Omental fat pad (tissue), 4 donors: ENCODE results near the gene PHF21B. TPM values are rescaled to one million over a fixed set of nuclear protein-coding genes. Genes with fewer than 3 reads are reported as not detected.
"Not testable (repeated sequence)": the region's sequence is repeated elsewhere in the genome, so short reads cannot be mapped to it uniquely, and the experiment has no call there.

Experiments used
- ATAC-seq: fragments of 150-250 bp; one replicate; pipeline ENCODE4 v1.9.1; 2016; ENCODE audit warnings: mild to moderate bottlenecking, moderate library complexity; ENCODE audit not compliant: low FRiP score
- DNase-seq: peaks from one replicate; pipeline ENCODE4 v3.0.0-alpha.2; 2019; ENCODE audit warnings: low spot score
- total RNA-seq, 4 donors: library from RNA; depleted of rRNA; stranded (reverse); fragments of >200 nt; gene quantifications; one replicate each; pipeline ENCODE4 v1.1.0, GENCODE V29; 2016
- TF ChIP-seq, protein P1 (sequence below), 3 donors: fragments of 450-650 bp; IDR thresholded peaks; one replicate each; pipeline ENCODE4 v1.5.1; 2016 to 2017; ENCODE audit warnings: antibody characterized with exemption in 3 of 3, mild to moderate bottlenecking in 3 of 3, moderate library complexity in 2 of 3

The PHF21B gene
- total RNA-seq, 4 donors from 2014 or later: 0.44 TPM; not detected in 3

DNA sequence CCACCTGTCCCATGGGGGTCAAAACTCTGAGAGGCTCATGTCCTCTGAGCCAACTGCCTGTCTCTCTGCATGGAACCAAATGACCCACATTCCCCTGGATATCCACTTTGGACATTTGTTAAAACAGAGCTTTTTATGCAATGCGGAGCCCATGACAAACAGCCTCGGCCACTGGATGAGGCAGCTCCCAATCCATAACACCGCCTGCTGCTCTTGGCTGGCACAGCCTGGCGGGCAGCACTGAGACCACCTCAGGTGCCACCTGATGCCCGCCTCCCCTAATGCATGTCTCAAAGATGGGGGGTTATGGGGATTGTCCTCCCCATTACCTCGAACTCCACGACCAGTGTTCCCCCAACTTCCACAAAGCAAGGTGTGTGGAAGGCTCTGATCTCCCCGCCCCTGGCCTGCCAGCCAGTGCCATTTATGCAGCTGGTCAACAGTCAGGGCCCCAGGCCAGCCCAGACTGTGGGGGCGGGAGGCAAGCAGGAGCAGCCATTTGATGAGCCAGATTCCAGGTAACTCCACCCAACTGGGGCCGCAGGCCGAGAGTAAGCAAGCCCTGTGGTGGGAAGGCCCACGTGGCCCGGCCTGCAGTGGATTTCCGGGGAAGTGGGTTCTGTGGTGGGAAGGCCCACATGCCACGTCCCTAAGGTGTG lies 84.2 kb downstream of the PHF21B start:
- TF ChIP-seq, protein P1, sequence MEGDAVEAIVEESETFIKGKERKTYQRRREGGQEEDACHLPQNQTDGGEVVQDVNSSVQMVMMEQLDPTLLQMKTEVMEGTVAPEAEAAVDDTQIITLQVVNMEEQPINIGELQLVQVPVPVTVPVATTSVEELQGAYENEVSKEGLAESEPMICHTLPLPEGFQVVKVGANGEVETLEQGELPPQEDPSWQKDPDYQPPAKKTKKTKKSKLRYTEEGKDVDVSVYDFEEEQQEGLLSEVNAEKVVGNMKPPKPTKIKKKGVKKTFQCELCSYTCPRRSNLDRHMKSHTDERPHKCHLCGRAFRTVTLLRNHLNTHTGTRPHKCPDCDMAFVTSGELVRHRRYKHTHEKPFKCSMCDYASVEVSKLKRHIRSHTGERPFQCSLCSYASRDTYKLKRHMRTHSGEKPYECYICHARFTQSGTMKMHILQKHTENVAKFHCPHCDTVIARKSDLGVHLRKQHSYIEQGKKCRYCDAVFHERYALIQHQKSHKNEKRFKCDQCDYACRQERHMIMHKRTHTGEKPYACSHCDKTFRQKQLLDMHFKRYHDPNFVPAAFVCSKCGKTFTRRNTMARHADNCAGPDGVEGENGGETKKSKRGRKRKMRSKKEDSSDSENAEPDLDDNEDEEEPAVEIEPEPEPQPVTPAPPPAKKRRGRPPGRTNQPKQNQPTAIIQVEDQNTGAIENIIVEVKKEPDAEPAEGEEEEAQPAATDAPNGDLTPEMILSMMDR (IDR thresholded peaks at IDR 0.05): no peak
- ATAC-seq (no peak), DNase-seq (no peak)

DNA sequence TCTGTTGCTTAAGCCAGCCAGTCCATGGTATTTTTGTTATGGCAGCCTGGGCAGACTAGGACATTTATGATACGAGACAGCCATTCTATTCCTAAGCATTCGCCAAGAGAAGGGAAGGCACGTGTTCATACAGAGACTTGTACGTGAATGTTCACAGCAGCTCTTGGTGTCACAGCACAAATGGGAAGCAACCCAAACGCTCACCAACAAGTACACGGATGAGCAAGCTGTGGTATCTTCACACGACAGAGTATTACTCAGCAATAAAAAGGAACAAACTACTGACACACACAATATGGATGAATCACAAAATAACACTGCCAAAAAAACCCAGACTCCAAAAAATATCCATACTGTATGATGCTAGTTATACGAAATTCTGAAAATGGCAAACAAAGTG lies 85.1 kb downstream of the PHF21B start:
- DNase-seq (no peak), ATAC-seq (no peak)
- TF ChIP-seq, protein P1 (IDR thresholded peaks at IDR 0.05): no peak

DNA sequence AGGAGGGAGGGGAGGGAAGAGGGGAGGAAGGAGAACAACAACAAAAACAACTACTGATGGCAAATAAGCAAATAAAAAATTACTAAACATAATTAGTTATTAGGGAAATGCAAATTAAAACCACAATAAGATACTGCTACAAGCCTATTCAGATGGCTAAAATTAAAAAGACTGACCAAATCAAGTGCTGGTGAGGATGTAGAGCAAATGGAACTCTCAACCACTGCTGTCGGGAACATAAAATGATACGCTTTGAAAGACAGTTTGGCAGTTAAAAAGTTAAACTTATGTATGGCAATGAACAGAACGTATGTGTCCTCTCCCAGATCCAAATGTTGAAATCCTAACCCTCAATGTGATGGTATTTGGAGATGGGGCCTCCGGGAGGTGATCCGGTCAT lies 85.7 kb downstream of the PHF21B start:
- no peak for ATAC-seq

DNA sequence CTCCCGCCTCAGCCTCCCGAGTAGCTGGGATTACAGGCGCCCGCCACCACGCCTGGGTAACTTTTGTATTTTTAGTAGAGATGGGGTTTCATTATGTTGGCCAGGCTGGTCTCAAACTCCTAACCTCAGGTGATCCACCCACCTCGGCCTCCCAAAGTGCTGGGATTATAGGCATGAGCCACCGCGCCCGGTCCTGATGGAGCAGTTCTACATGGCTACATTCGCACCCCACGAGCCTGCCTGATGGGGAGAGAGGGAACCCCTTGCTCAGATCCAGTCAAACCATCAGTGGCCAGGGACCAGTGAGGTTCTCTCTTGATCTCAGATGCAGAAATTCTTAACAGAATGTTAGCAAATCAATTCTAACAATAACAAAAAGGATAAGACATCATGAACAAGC lies 88.0 kb downstream of the PHF21B start:
- not testable (repeated sequence) for ATAC-seq, DNase-seq

More for the DNA sequence above, 85.7 kb downstream of the PHF21B start:
- DNase-seq: no peak
- TF ChIP-seq, protein P1 (IDR thresholded peaks at IDR 0.05): no peak

DNA sequence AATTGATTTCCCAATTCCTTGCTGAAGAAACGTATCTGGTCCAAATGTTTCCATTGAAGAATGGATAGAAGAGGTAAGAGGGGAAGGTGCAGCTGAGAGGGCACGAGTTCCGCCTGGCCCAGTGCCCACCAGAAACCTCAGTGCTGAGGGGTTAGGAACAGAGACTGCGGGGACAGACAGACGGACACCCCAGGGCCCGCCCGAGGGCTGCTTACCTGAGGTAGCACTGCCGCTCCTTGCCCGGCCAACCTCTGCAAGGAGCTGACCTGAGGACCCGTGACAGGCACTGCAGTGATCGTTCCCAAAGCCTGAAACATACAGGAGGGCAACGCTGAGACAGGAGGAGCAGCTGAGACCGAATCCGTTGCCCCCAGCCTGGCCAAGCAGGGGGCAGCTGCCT lies 89.6 kb downstream of the PHF21B start:
- ATAC-seq (no peak), DNase-seq (no peak)
- TF ChIP-seq, protein P1 (IDR thresholded peaks at IDR 0.05): no peak

DNA sequence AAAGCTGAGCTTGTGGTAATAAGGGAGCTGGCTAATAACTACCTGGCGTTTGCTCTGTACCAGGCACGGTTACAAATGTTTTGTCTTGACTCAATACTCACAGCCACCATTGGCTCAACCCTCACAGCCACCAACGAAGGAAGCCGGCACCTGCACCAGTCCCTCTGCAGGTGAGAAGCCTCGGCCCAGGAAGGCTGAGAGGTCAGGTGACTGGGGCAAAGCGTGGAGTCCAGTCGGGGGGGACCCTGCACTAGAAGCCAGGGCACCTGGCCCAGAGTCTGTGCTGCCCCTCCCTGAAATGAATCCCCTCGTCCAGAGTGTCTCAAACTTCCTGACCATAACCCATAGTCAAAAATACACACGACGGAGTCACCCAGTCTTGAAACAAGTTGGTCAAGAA lies 90.1 kb downstream of the PHF21B start:
- ATAC-seq: no peak
- TF ChIP-seq, protein P1 (IDR thresholded peaks at IDR 0.05): no peak

DNA sequence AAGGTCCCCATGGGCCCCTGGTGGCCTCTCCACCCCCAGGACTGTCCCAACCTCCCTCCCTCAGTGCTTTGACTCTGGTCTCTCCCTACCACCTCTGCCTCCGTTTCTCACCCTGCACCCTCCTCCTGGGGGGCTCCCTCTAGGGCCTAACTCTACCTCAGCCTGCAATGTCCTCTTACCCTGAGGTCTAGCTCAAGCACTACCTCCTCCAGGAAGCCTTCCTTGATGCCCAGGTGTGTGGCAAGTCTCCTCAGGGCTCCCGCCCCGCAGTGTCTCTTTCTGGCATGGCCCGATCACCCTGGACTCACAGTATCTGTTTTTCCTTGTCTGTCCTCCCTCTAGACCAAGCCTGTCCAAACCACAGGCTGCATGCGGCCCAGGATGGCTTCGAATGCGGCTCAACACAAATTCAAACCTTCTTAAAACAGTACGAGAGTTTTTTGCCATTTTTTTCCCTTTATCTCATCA lies 90.8 kb downstream of the PHF21B start:
- TF ChIP-seq, protein P1 (IDR thresholded peaks at IDR 0.05): no peak
- DNase-seq (no peak), ATAC-seq (no peak)

More for the DNA sequence above, 90.1 kb downstream of the PHF21B start:
- no peak for DNase-seq
